Central memory CD4-positive, alpha-beta T cell (primary cell): ENCODE measurements around the gene C19orf67.

Experiments
- DNase-seq: peaks from one replicate; pipeline ENCODE4 v3.0.0; 2022

Gene C19orf67

GRCh38 chr19:14081797-14082674 lies 3.5 kb downstream of the C19orf67 start:
- DNase-seq: peak; percentile 36

GRCh38 chr19:14080887-14081796 lies 4.4 kb downstream of the C19orf67 start:
- peak; percentile 99 for DNase-seq

- DNase-seq: no peak
These were observed 7.2 kb downstream of the C19orf67 start for GRCh38 chr19:14078411-14078810.

- no peak for DNase-seq
These were observed 11.4 kb downstream of the C19orf67 start for GRCh38 chr19:14073925-14074838.

- DNase-seq: peak; percentile 79
These were observed 12.2 kb downstream of the C19orf67 start for GRCh38 chr19:14073261-14073924.

GRCh38 chr19:14072535-14073260 lies 12.9 kb downstream of the C19orf67 start, which contains the start of gene MISP3:
Gene MISP3 (plus strand): TSS chr19:14072786. CDS start chr19:14073310, 524 bp downstream.
- DNase-seq: no peak

GRCh38 chr19:14070268-14071050 lies 15.1 kb downstream of the C19orf67 start:
- DNase-seq: no peak

GRCh38 chr19:14066134-14066533 lies 19.4 kb downstream of the C19orf67 start:
- DNase-seq: no peak

- DNase-seq: no peak
These were observed 22.5 kb downstream of the C19orf67 start for GRCh38 chr19:14063105-14063504.

GRCh38 chr19:14062558-14062855 lies 23.1 kb downstream of the C19orf67 start:
- DNase-seq: no peak

- DNase-seq: no peak
These were observed 23.6 kb downstream of the C19orf67 start, which contains the start of gene PALM3 for GRCh38 chr19:14061751-14062557. Gene PALM3 (minus strand): TSS chr19:14062076. CDS start chr19:14061980, 96 bp downstream.

GRCh38 chr19:14061081-14061749 lies 24.4 kb downstream of the C19orf67 start:
- DNase-seq: no peak

GRCh38 chr19:14059652-14060155 lies 25.9 kb downstream of the C19orf67 start:
- no peak for DNase-seq

- peak; percentile 26 for DNase-seq
These were observed 26.5 kb downstream of the C19orf67 start for GRCh38 chr19:14059093-14059480.

GRCh38 chr19:14058182-14059092 lies 27.1 kb downstream of the C19orf67 start:
- no peak for DNase-seq

GRCh38 chr19:14056741-14057356 lies 28.7 kb downstream of the C19orf67 start:
- no peak for DNase-seq

GRCh38 chr19:14056069-14056666 lies 29.4 kb downstream of the C19orf67 start:
- no peak for DNase-seq
